Kasumi-1 (cell line): Measurements from ENCODE around the gene COG7.
"Not testable (repeated sequence)": the region's sequence is repeated elsewhere in the genome, so short reads cannot be mapped to it uniquely, and the experiment has no call there.

Experiments used
- DNase-seq, 2 experiments: peaks; one replicate each; lab custom pipeline; 2025; lab: John Stamatoyannopoulos, UW

COG7 gene

DNA sequence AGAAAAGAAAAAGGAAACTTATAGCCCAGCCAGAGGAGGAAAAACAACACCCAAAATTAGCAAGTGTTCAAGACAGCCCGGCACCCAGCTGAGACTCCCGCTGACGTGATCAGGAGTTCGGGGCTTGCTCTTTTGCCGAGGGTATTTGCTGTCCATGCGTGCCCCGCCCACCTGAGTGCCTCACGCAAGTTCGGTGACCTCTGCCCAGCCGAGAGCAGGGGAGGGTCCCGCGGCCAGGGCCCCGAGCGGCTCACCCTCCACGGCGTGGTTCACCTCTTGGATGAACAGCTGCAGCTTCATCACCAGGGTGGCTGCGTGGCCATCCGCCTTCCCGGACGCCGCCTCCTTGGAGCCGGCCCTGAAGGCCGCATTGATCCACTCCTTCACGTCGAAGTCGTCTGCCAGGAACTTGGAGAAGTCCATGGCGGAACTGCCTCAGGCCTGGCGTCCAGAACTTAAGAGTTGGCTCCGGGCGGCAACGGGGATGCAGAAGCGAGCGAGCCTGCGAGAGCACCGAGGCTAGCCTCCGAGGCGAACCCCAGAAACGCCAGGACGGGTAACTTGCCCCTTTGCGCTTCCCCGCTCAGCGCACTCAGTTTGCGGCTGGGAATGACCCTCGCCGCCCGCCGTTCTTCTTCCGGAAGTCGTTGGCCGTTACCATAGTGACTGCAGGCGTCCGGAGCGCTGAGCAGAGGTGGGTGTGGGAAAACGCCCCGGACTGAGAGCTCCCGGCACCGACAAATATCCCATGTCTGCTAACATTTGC lies at the start of gene COG7:
Gene COG7 (minus strand): TSS at position 618 of the 766 bp plus-strand sequence. CDS start 195 bp downstream, at position 423.
- DNase-seq: peak; percentile 58 to 62

GRCh38 chr16:23502466-23502865 lies 49.5 kb upstream of the COG7 start:
- DNase-seq: no peak

GRCh38 chr16:23501291-23501690 lies 48.3 kb upstream of the COG7 start:
- no peak for DNase-seq

- DNase-seq: no peak
Observed at GRCh38 chr16:23500862-23501225, 47.9 kb upstream of the COG7 start.

GRCh38 chr16:23500212-23500861 lies 47.3 kb upstream of the COG7 start:
- no peak for DNase-seq

- no peak for DNase-seq
Observed at GRCh38 chr16:23499801-23500200, 46.8 kb upstream of the COG7 start.

GRCh38 chr16:23498863-23499262 lies 45.9 kb upstream of the COG7 start:
- DNase-seq: no peak

GRCh38 chr16:23497543-23497868 lies 44.5 kb upstream of the COG7 start:
- no peak for DNase-seq

GRCh38 chr16:23496821-23497542 lies 44.0 kb upstream of the COG7 start:
- no peak for DNase-seq

- no peak for DNase-seq
Observed at GRCh38 chr16:23495671-23496070, 42.7 kb upstream of the COG7 start.

DNA sequence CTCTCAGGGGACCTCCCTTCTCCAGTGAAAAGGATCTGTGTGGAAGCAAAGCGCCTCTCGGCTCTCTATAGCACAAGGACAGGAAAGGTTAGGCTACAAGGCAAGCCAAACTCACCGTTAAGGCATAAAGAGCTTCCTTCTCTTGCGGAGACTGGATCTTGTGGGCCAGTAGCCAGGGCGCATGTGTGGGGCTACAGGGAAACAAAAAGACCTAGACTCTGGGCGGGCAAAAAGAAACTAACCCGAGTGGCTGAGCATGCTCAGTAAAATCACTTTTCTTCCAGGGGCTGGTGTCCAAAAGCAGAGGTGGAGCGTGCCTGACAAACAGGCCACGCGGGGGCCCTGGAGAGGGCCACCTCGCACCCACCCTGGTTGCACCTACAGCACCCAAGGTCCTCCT lies 41.2 kb upstream of the COG7 start:
- DNase-seq: no peak

DNA sequence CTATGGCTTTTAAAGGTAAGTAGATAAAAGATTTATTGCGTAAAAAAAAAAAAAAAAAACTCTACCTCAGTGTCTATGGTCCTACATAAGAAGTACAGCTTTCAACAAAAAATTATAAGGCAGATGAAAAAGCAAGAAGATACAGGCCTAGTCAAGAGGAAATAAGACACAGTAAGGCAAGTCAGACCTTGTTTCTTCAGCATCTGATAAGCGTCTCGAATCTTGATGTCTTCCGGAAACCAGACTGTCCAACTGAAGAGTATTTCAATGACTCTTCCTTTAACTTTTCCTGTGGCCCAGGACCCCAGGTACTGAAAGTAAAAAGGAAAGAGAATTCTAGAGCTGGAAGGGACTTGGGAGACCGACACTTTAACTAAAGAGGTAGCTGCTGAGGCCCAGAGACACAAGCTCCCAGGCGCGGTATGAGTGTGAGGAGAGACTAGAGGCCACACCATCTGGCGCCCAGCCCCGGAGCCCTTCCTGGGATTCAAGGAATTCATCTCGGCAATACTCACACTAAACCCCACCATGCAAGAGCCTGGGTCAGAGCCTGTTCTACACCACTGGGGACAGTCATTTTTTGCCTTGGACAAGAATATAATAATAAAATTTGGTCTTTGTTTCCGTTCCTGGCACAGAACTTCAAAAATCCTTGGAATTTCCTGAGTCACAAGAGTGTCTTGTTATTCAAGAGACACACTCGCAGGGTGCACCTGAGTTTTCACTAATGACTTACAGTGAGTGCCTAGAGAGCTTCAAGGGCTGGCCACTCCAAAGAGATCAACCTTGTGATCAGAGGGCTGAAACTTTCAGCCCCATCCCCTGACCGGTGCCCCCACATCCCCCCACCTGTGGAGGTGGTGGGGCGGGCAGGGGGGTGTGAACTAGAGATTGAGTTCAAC lies 38.8 kb upstream of the COG7 start:
- no peak for DNase-seq

DNA sequence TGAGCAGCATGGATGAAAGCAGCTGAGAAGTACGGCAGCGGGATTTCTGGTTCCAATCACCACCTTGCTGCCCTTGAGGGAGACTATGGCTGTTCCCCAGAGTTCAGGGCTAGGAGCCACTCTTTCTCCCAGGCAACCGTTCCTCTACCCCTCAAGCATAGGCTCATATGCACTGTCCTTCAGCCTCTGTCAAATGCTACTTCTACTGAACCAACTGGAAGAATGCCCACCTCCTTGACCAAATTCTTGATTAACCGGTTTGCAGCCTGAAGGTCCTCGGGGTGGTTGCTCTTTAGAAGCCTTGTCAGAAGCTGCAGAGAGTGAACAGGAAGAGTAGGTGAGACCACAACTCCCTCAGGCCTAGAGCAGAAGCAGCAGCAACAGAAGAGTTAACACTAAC lies 33.5 kb upstream of the COG7 start:
- DNase-seq: no peak

DNA sequence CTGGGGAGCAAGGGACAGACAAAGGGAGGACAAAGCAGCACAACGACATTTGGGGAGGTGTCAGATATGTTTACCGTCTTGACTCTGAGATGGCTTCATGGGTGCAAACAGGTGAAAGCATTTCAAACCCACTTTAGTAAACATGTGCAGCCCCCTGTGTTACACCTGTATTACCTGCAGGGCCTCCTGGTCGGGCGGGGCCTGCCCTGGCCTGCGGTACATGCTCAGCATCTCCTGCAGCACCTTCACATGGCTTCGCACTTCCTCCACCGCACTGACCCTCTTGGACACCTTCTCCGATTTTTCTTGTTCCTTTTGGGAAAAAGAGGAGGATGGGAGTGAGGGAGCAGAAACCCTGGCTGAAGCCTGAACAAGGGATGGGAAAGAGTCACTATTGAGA lies 32.9 kb upstream of the COG7 start:
- DNase-seq: no peak

DNA sequence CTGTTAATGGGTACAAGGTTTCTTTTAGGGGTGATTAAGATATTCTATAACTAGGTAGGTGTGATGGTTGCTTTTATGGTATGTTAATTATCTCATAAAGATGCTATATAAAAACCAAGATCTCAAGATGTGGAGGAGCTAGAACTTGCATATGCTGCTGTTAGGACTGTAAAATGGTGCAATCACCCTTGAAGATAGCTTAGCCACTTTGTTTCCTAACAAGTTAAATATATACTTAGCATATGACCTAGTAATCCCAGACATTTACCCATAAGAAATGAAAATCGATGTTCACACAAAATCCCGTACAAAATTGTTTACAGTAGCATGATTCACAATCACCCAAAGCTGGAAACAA lies 32.2 kb upstream of the COG7 start:
- no peak for DNase-seq

GRCh38 chr16:23484510-23485256 lies 31.7 kb upstream of the COG7 start:
- DNase-seq: no peak

DNA sequence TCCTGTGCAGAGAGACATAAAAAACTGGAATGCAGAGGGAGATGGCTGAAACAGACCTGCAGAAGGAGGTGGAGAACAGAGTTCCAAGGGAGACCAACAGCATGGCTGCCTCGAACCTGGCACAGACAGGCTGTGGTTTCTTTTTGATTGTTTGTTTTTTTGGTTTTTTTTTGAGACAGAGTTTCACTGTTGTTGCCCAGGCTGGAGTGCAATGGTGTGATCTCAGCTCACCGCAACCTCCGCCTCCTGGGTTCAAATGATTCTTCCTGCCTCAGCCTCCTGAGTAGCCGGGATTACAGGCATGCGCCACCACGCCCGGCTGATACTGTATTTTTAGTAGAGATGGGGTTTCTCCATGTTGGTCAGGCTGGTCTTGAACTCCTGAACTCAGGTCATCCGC lies 30.5 kb upstream of the COG7 start:
- DNase-seq: not testable (repeated sequence)

GRCh38 chr16:23482778-23483177 lies 29.8 kb upstream of the COG7 start:
- no peak for DNase-seq

- DNase-seq: no peak
Observed at GRCh38 chr16:23480257-23480656, 27.3 kb upstream of the COG7 start.

- no peak for DNase-seq
Observed at GRCh38 chr16:23479138-23479537, 26.1 kb upstream of the COG7 start.

DNA sequence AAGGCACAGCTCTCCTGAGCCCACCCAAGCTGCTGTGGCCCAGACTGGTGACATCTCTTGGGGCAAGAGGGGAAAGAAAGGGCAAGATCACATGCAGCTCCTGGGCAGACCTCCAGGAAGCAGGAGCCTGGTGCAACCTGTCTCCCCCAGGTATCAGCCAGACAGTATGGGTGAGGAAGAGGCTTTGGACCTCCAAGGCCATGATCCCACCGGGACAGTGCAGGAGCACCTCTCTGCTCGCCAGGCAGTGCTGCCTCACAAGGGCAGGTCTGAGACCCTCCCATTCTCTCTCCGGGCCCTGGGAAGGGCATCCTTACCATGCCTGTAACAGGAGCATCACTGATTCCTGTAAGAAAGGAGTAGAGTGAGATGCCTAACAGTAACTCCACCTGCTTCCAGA lies 25.6 kb upstream of the COG7 start:
- DNase-seq: no peak

GRCh38 chr16:23476289-23476688 lies 23.3 kb upstream of the COG7 start:
- DNase-seq: no peak
